Endothelial cell (in vitro differentiated cells): ENCODE data around the gene SRMS. TPM values are rescaled to one million over a fixed set of nuclear protein-coding genes. Genes with fewer than 3 reads are reported as not detected.

Experiments used
- DNase-seq: peaks from one replicate; pipeline ENCODE4 v3.0.0; 2021; ENCODE audit warnings: low spot score
- H3K27ac Mint-ChIP-seq: one replicate; pipeline ENCODE4 v1.8.0; 2021; ENCODE audit warnings: mixed read lengths, inconsistent platforms; ENCODE audit not compliant: unreplicated experiment
- H3K27me3 Mint-ChIP-seq: one replicate; pipeline ENCODE4 v1.8.0; 2021; ENCODE audit warnings: mild to moderate bottlenecking, moderate library complexity, mixed read lengths, inconsistent platforms; ENCODE audit not compliant: unreplicated experiment
- H3K36me3 Mint-ChIP-seq: one replicate; pipeline ENCODE4 v1.8.0; 2021; ENCODE audit warnings: mild to moderate bottlenecking, low read depth, mixed read lengths, inconsistent platforms; ENCODE audit not compliant: unreplicated experiment
- H3K4me1 Mint-ChIP-seq: one replicate; pipeline ENCODE4 v1.8.0; 2021; ENCODE audit warnings: mild to moderate bottlenecking, mixed read lengths, inconsistent platforms; ENCODE audit not compliant: unreplicated experiment
- H3K4me3 Mint-ChIP-seq: one replicate; pipeline ENCODE4 v1.8.0; 2021; ENCODE audit warnings: mild to moderate bottlenecking, mixed read lengths, inconsistent platforms; ENCODE audit not compliant: unreplicated experiment
- H3K9me3 Mint-ChIP-seq: one replicate; pipeline ENCODE4 v1.8.0; 2021; ENCODE audit warnings: mixed read lengths, inconsistent platforms; ENCODE audit not compliant: unreplicated experiment
- total RNA-seq: library from RNA; stranded (reverse); fragmentation: NEBNext Ultra II Directional; extraction: Animal tissue kit (Norgen Biotek cat#: 25700); gene quantifications from one replicate; pipeline ENCODE4 v1.2.1, GENCODE V29; 2021; ENCODE audit not compliant: unreplicated experiment
- TF ChIP-seq, protein P1 (sequence below): fragments of 200-600 bp; sonication (generic); IDR thresholded peaks from one replicate; pipeline ENCODE4 v1.5.0; 2021; ENCODE audit warnings: antibody characterized with exemption; ENCODE audit not compliant: unreplicated experiment

The SRMS gene
- total RNA-seq, 1 donor from 2014 or later, result not detected

DNA sequence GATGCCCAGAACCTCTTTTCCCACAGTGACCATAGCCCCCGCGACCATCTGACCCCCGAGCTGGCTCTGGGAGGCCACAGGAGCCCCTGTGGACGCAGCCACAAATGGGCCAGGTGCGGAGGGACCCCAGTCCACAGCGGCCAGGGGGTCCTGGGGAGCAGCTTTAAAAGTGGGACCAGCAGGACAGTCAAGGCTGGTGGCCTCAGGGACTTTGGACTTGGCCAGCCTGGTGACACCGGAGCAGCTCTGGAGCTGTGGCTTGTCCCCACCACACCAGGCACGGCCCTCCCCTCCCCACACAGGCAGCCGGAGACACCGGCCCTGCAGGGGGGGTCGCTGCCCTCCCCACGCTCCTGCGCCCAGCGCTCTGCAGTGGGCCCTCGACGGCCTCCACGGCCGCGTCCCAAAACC is 9.9 kb upstream of the SRMS start:
- Mint-ChIP-seq H3K4me3 (no peak overlapping the region), H3K9me3 (no peaks in the 10 kb centered on the region), H3K4me1 (no peaks in the 10 kb centered on the region), H3K27me3 (no peaks in the 10 kb centered on the region), H3K27ac (no peak overlapping the region), H3K36me3 (no peaks in the 10 kb centered on the region)
- DNase-seq, result no peak
- TF ChIP-seq, protein P1, sequence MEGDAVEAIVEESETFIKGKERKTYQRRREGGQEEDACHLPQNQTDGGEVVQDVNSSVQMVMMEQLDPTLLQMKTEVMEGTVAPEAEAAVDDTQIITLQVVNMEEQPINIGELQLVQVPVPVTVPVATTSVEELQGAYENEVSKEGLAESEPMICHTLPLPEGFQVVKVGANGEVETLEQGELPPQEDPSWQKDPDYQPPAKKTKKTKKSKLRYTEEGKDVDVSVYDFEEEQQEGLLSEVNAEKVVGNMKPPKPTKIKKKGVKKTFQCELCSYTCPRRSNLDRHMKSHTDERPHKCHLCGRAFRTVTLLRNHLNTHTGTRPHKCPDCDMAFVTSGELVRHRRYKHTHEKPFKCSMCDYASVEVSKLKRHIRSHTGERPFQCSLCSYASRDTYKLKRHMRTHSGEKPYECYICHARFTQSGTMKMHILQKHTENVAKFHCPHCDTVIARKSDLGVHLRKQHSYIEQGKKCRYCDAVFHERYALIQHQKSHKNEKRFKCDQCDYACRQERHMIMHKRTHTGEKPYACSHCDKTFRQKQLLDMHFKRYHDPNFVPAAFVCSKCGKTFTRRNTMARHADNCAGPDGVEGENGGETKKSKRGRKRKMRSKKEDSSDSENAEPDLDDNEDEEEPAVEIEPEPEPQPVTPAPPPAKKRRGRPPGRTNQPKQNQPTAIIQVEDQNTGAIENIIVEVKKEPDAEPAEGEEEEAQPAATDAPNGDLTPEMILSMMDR, result no peak

DNA sequence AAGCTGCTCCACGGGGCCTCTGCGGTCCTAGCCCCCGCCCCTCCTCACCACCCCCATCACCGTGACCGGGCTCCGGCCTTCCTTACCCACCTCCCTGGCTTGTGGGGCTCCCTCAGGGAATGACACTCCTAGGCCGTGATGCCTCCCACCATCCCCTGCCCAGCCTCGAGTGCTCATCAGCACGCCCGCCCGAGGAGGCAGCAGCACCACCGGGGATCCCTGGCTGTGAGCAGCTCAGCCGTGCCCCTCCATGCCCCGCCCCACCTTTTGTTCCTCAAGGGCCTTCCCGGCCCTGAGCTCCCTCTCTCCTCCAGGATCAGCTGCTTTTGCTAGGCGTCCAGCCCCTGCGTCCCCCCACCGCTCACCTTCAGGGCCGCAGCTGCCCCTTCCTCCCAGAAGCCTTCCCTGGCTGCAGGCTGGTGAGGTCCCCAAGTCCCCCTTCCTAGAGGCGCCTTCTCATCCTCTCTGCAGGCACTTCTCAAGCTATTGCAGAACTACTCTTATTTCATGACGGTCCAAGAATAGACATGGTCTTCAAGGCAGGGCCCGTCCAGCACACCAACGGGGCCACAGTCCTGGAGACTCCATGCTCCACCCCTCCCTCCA is 9.4 kb upstream of the SRMS start:
- H3K4me3 Mint-ChIP-seq, result no peak overlapping the region
- H3K36me3 Mint-ChIP-seq, result no peaks in the 10 kb centered on the region
- H3K27ac Mint-ChIP-seq, result no peak overlapping the region
- DNase-seq, result no peak
- no peaks in the 10 kb centered on the region for H3K27me3 Mint-ChIP-seq
- H3K9me3 Mint-ChIP-seq, result no peaks in the 10 kb centered on the region
- no peaks in the 10 kb centered on the region for H3K4me1 Mint-ChIP-seq
- TF ChIP-seq, protein P1, result no peak

DNA sequence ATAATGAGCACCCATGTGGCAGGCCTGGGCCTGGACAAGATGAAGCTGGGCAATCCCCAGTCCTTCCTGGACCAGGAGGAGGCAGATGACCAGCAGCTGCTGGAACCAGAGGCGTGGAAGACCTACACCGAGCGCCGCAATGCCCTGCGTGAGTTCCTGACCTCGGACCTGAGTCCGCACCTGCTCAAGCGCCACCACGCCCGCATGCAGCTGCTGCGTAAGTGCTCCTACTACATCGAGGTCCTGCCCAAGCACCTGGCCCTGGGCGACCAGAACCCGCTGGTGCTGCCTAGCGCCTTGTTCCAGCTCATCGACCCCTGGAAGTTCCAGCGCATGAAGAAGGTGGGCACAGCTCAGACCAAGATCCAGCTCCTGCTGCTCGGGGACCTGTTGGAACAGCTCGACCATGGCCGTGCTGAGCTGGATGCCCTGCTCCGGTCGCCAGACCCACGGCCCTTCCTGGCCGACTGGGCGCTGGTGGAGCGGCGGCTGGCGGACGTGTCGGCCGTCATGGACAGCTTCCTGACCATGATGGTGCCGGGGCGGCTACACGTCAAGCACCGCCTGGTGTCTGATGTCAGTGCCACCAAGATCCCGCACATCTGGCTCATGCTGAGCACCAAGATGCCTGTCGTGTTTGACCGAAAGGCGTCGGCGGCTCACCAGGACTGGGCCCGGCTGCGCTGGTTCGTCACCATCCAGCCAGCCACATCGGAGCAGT is 8.3 kb upstream of the SRMS start:
- Mint-ChIP-seq H3K27me3 (no peaks in the 10 kb centered on the region), H3K4me3 (no peak overlapping the region), H3K4me1 (no peaks in the 10 kb centered on the region), H3K36me3 (no peaks in the 10 kb centered on the region), H3K27ac (no peak overlapping the region), H3K9me3 (no peaks in the 10 kb centered on the region)
- TF ChIP-seq, protein P1, result no peak
- DNase-seq, result no peak

DNA sequence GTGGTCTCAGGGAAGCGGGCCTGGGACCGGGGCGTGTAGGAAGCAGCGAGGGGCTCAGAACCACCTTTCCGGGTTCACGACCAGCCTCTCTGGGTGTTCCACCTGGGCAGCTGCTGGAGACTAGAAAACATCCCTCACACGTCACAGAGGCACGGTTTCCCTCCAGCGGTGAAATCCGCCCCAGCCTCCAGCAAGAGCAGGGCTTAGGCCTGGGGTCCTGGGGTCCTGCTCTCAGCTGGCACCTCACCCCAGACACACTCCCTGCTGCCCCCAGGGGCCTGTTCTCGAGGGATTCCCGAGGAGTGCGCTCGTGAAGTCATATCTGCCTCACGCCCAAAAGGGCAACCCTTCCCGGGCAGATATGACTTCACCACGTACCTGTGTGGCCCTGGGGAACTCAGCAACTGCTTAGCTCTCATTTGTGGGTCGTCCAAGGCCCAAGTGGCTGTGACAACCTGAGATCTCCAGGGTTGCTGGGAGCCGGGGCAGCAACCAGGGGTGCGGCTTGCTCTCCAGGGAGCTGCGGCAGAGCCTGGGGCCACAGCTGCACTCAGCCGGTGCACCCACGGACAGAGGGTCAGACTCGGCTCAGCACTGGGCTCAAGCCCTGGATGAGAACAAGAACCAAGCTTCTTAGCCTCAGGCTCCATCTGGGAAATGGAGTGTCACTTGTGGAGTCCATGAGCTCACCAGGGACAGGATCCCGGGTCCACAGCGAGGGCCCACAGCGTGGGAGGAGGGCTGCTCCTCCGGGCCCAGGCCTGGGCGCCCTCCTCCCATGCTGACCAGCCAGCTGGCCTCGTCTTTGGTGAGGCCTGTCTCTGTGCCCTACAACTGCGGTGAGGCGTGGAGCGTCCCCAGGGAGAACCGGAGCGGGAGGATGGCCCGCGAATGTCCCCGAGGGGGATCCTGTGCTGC is 7.1 kb upstream of the SRMS start:
- Mint-ChIP-seq H3K27ac (no peak overlapping the region), H3K9me3 (no peaks in the 10 kb centered on the region), H3K4me1 (no peaks in the 10 kb centered on the region), H3K36me3 (no peaks in the 10 kb centered on the region), H3K4me3 (peak overlapping the region; percentile 81), H3K27me3 (no peaks in the 10 kb centered on the region)
- no peak for DNase-seq
- TF ChIP-seq, protein P1, result no peak
